Muscle layer of duodenum (tissue), 2 donors: ENCODE data around the gene STYK1.
"Not testable (repeated sequence)": the region's sequence is repeated elsewhere in the genome, so short reads cannot be mapped to it uniquely, and the experiment has no call there.

ENCODE experiments used
- H3K27ac ChIP-seq: one replicate; pipeline ENCODE4 v1.7.0; 2013; ENCODE audit warnings: mild to moderate bottlenecking, low read length
- H3K27me3 ChIP-seq: one replicate; pipeline ENCODE4 v1.7.0; 2013; ENCODE audit warnings: low read depth, mild to moderate bottlenecking, control low read depth, low read length
- H3K36me3 ChIP-seq, 2 donors: one replicate each; pipeline ENCODE4 v1.7.0; 2013; ENCODE audit warnings: low read length in 2 of 2, control low read depth in 1 of 2, mild to moderate bottlenecking in 1 of 2; ENCODE audit not compliant: insufficient read depth in 2 of 2, control insufficient read depth in 1 of 2
- H3K4me1 ChIP-seq, 2 donors: one replicate each; pipeline ENCODE4 v1.7.0; 2013; ENCODE audit warnings: low read length in 2 of 2, mild to moderate bottlenecking in 2 of 2, control low read depth in 1 of 2, moderate library complexity in 1 of 2; ENCODE audit not compliant: insufficient read depth in 2 of 2, control insufficient read depth in 1 of 2
- H3K4me3 ChIP-seq, 2 donors: one replicate each; pipeline ENCODE4 v1.7.0; 2013; ENCODE audit warnings: low read length in 2 of 2, low read depth in 1 of 2, mild to moderate bottlenecking in 1 of 2
- H3K9me3 ChIP-seq, 2 donors: one replicate each; pipeline ENCODE4 v1.7.0; 2013; ENCODE audit warnings: low read length in 2 of 2, control low read depth in 1 of 2, mild to moderate bottlenecking in 1 of 2; ENCODE audit not compliant: control insufficient read depth in 1 of 2
- donor health status: healthy.

STYK1 gene

GRCh38 chr12:10672231-10672868 lies 1.5 kb downstream of the STYK1 start:
- H3K27ac ChIP-seq, result no peak overlapping the region
- H3K9me3 ChIP-seq, result no peaks in the 10 kb centered on the region
- H3K4me3 ChIP-seq, result no peak overlapping the region
- peaks cover 0 to 7% of the 10 kb centered on the region in 2 donors for H3K4me1 ChIP-seq
- H3K36me3 ChIP-seq, result no peaks in the 10 kb centered on the region
- H3K27me3 ChIP-seq, result peaks cover 4% of the 10 kb centered on the region

GRCh38 chr12:10669533-10669932 lies 4.3 kb downstream of the STYK1 start:
- Histone ChIP-seq H3K9me3 (no peaks in the 10 kb centered on the region), H3K27me3 (no peaks in the 10 kb centered on the region), H3K4me1 (peaks cover 0 to 7% of the 10 kb centered on the region in 2 donors), H3K27ac (no peak overlapping the region), H3K4me3 (no peak overlapping the region), H3K36me3 (no peaks in the 10 kb centered on the region)

- H3K4me3 ChIP-seq, result no peak overlapping the region
- H3K36me3 ChIP-seq, result no peaks in the 10 kb centered on the region
- no peaks in the 10 kb centered on the region for H3K27me3 ChIP-seq
- no peak overlapping the region for H3K27ac ChIP-seq
- H3K9me3 ChIP-seq, result no peaks in the 10 kb centered on the region
- no peaks in the 10 kb centered on the region for H3K4me1 ChIP-seq
Observed at GRCh38 chr12:10668526-10668925, 5.3 kb downstream of the STYK1 start.

GRCh38 chr12:10667581-10667980 lies 6.3 kb downstream of the STYK1 start:
- H3K4me1 ChIP-seq, result no peaks in the 10 kb centered on the region
- no peak overlapping the region for H3K4me3 ChIP-seq
- no peaks in the 10 kb centered on the region for H3K27me3 ChIP-seq
- no peak overlapping the region for H3K27ac ChIP-seq
- H3K36me3 ChIP-seq, result no peaks in the 10 kb centered on the region
- H3K9me3 ChIP-seq, result no peaks in the 10 kb centered on the region

GRCh38 chr12:10664499-10664898 lies 9.4 kb downstream of the STYK1 start:
- H3K4me1 ChIP-seq, result no peaks in the 10 kb centered on the region
- H3K27me3 ChIP-seq, result no peaks in the 10 kb centered on the region
- H3K36me3 ChIP-seq, result no peaks in the 10 kb centered on the region
- H3K27ac ChIP-seq, result no peak overlapping the region
- H3K4me3 ChIP-seq, result no peak overlapping the region
- H3K9me3 ChIP-seq, result no peaks in the 10 kb centered on the region

GRCh38 chr12:10663869-10664268 lies 10.0 kb downstream of the STYK1 start:
- no peaks in the 10 kb centered on the region for H3K9me3 ChIP-seq
- no peaks in the 10 kb centered on the region for H3K4me1 ChIP-seq
- no peaks in the 10 kb centered on the region for H3K27me3 ChIP-seq
- no peak overlapping the region for H3K4me3 ChIP-seq
- no peaks in the 10 kb centered on the region for H3K36me3 ChIP-seq
- no peak overlapping the region for H3K27ac ChIP-seq

GRCh38 chr12:10661338-10661737 lies 12.5 kb downstream of the STYK1 start:
- H3K27me3 ChIP-seq, result no peaks in the 10 kb centered on the region
- H3K4me1 ChIP-seq, result no peaks in the 10 kb centered on the region
- H3K4me3 ChIP-seq, result no peak overlapping the region
- no peak overlapping the region for H3K27ac ChIP-seq
- no peaks in the 10 kb centered on the region for H3K9me3 ChIP-seq
- H3K36me3 ChIP-seq, result no peaks in the 10 kb centered on the region

GRCh38 chr12:10654003-10654402 lies 19.8 kb downstream of the STYK1 start:
- H3K4me3 ChIP-seq, result no peak overlapping the region
- no peaks in the 10 kb centered on the region for H3K4me1 ChIP-seq
- H3K9me3 ChIP-seq, result no peaks in the 10 kb centered on the region
- H3K27ac ChIP-seq, result no peak overlapping the region
- no peaks in the 10 kb centered on the region for H3K36me3 ChIP-seq
- no peaks in the 10 kb centered on the region for H3K27me3 ChIP-seq

- no peak overlapping the region for H3K4me3 ChIP-seq
- H3K27ac ChIP-seq, result no peak overlapping the region
- no peaks in the 10 kb centered on the region for H3K36me3 ChIP-seq
- peaks cover 0 to under 1% of the 10 kb centered on the region in 2 donors for H3K9me3 ChIP-seq
- no peaks in the 10 kb centered on the region for H3K27me3 ChIP-seq
- no peaks in the 10 kb centered on the region for H3K4me1 ChIP-seq
Observed at GRCh38 chr12:10652192-10652591, 21.7 kb downstream of the STYK1 start.

- not testable (repeated sequence) for H3K27ac ChIP-seq, H3K4me1 ChIP-seq, H3K27me3 ChIP-seq, H3K4me3 ChIP-seq, H3K36me3 ChIP-seq
- H3K9me3 ChIP-seq, result peaks cover 0 to 15% of the 10 kb centered on the region in 2 donors
Observed at GRCh38 chr12:10646576-10646975, 27.3 kb downstream of the STYK1 start.

GRCh38 chr12:10645910-10646309 lies 27.9 kb downstream of the STYK1 start:
- Histone ChIP-seq H3K27me3 (no peaks in the 10 kb centered on the region), H3K36me3 (no peaks in the 10 kb centered on the region), H3K4me3 (no peak overlapping the region), H3K4me1 (no peaks in the 10 kb centered on the region), H3K27ac (no peak overlapping the region), H3K9me3 (peaks cover 0 to 15% of the 10 kb centered on the region in 2 donors)
